ENCODE results near the gene ANKRD23. TPM values are rescaled to one million over a fixed set of nuclear protein-coding genes. Genes with fewer than 3 reads are reported as not detected.

ANKRD23 gene
- total and polyA plus RNA-seq, 2 of the 13 experiments (the other 11 are each of a cell fraction or from before 2014, with no cell fraction given), result 1.5 to 1.6 TPM

DNA sequence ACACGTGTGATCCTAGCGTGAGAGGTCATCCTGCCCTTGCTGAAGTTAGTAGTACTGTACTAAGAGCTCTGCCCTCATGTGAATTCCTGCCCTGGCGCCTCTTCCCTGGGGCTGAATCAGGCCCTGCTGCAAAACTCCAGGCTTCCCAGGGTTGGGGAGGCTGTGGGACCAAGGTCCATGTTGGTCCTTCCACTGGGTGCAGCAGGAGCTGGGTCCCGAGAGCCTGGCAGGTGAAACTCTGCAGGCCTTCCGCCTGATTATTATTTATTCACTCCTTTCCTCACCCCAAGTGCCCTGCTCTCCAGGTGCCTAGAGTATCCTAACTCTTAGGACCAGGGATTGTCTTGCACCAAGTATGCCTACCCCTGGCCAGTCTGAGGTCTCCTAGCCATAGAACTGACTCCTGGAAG, 33.0 kb downstream of the ANKRD23 start (continued):
- TF ChIP-seq TAF15 (IDR thresholded peaks at IDR 0.05; ENCODE audit: low read depth, low read length, poor library complexity, severe bottlenecking), result no peak
- TF ChIP-seq, protein P1, sequence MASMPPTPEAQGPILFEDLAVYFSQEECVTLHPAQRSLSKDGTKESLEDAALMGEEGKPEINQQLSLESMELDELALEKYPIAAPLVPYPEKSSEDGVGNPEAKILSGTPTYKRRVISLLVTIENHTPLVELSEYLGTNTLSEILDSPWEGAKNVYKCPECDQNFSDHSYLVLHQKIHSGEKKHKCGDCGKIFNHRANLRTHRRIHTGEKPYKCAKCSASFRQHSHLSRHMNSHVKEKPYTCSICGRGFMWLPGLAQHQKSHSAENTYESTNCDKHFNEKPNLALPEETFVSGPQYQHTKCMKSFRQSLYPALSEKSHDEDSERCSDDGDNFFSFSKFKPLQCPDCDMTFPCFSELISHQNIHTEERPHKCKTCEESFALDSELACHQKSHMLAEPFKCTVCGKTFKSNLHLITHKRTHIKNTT (CRISPR knock-in tag; IDR thresholded peaks at IDR 0.05), result no peak
- TF ChIP-seq TCF7 (IDR thresholded peaks at IDR 0.05; ENCODE audit: low read depth), result no peak
- TF ChIP-seq ZNF574 (CRISPR knock-in tag; IDR thresholded peaks at IDR 0.05), result peak; percentile 17; the same call in 1 of the 2 replicates
- TF ChIP-seq FOXK2 (IDR thresholded peaks at IDR 0.05), result no peak
- no peak for TF ChIP-seq ATF5 (CRISPR knock-in tag; IDR thresholded peaks at IDR 0.05; ENCODE audit: low read depth)
- TF ChIP-seq ZNF747 (CRISPR knock-in tag; IDR thresholded peaks at IDR 0.05; ENCODE audit: borderline replicate concordance), result no peak
- peak; percentile 31; the same call in 1 of the 2 replicates for TF ChIP-seq ZNF629 (CRISPR knock-in tag; conservative IDR thresholded peaks at IDR 0.05)
- peak; percentile 42; the same call in 1 of the 2 replicates for TF ChIP-seq MED1 (CRISPR knock-in tag; IDR thresholded peaks at IDR 0.05)
- TF ChIP-seq ZBTB25 (CRISPR knock-in tag; IDR thresholded peaks at IDR 0.05), result no peak
- TF ChIP-seq ZFP36 (IDR thresholded peaks at IDR 0.05; ENCODE audit: borderline replicate concordance, low read depth, low read length, partially characterized antibody), result no peak
- TF ChIP-seq EEA1 (CRISPR knock-in tag; IDR thresholded peaks at IDR 0.05; ENCODE audit: borderline replicate concordance), result no peak
- peak; percentile 82 for TF ChIP-seq ZNF687 (CRISPR knock-in tag; IDR thresholded peaks at IDR 0.05)
- no peak for TF ChIP-seq ZFP62 (CRISPR knock-in tag; IDR thresholded peaks at IDR 0.05)
- TF ChIP-seq THAP7 (CRISPR knock-in tag; IDR thresholded peaks at IDR 0.05), result no peak
- TF ChIP-seq HIVEP1 (CRISPR knock-in tag; IDR thresholded peaks at IDR 0.05), result no peak; the same call in 1 of the 2 replicates
- no peak for TF ChIP-seq SP1 (IDR thresholded peaks at IDR 0.05)
- no peak for TF ChIP-seq SP1 (CRISPR knock-in tag; IDR thresholded peaks at IDR 0.05)
- TF ChIP-seq, protein P2, sequence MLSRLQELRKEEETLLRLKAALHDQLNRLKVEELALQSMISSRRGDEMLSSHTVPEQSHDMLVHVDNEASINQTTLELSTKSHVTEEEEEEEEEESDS (CRISPR knock-in tag; IDR thresholded peaks at IDR 0.05; ENCODE audit: borderline replicate concordance), result no peak
- no peak for TF ChIP-seq ZNF749 (CRISPR knock-in tag; IDR thresholded peaks at IDR 0.05; ENCODE audit: borderline replicate concordance)

Data from HepG2 (cell line).